ENCODE data around the gene FGFR4. TPM values are rescaled to one million over a fixed set of nuclear protein-coding genes. Genes with fewer than 3 reads are reported as not detected.

The FGFR4 gene
- total RNA-seq, 1 donor from 2014 or later = 0.79 TPM

- no peak overlapping the region for H3K4me3 ChIP-seq (ENCODE audit: low read depth, low read length)
- DNase-seq (ENCODE audit: low read depth) (no peak), FAIRE-seq (no peak)
- no peak for TF ChIP-seq CTCF (IDR thresholded peaks at IDR 0.05; ENCODE audit: insufficient read depth, low read length, severe bottlenecking)
- H3K27me3 ChIP-seq (ENCODE audit: control insufficient read depth, insufficient read depth, low read length) = no peaks in the 10 kb centered on the region
- no peaks in the 10 kb centered on the region for H3K36me3 ChIP-seq (ENCODE audit: control insufficient read depth, insufficient read depth, low read length)
Measured at GRCh38 chr5:177094224-177095087, 7.7 kb downstream of the FGFR4 start.

- Histone ChIP-seq H3K36me3 (ENCODE audit: control insufficient read depth, insufficient read depth, low read length) (no peaks in the 10 kb centered on the region), H3K27me3 (ENCODE audit: control insufficient read depth, insufficient read depth, low read length) (no peaks in the 10 kb centered on the region), H3K4me3 (ENCODE audit: low read depth, low read length) (no peak overlapping the region)
- FAIRE-seq = no peak
- DNase-seq (ENCODE audit: low read depth) = no peak
- no peak for TF ChIP-seq CTCF (IDR thresholded peaks at IDR 0.05; ENCODE audit: insufficient read depth, low read length, severe bottlenecking)
Measured at GRCh38 chr5:177095088-177095669, 8.5 kb downstream of the FGFR4 start.

- no peak for TF ChIP-seq CTCF (IDR thresholded peaks at IDR 0.05; ENCODE audit: insufficient read depth, low read length, severe bottlenecking)
- no peak overlapping the region for H3K4me3 ChIP-seq (ENCODE audit: low read depth, low read length)
- FAIRE-seq = no peak
- H3K36me3 ChIP-seq (ENCODE audit: control insufficient read depth, insufficient read depth, low read length) = no peaks in the 10 kb centered on the region
- H3K27me3 ChIP-seq (ENCODE audit: control insufficient read depth, insufficient read depth, low read length) = no peaks in the 10 kb centered on the region
- DNase-seq (ENCODE audit: low read depth) = no peak
Measured at GRCh38 chr5:177096162-177097015, 9.7 kb downstream of the FGFR4 start.

GRCh38 chr5:177097016-177097985 is 10.6 kb downstream of the FGFR4 start:
- no peak for TF ChIP-seq CTCF (IDR thresholded peaks at IDR 0.05; ENCODE audit: insufficient read depth, low read length, severe bottlenecking)
- H3K36me3 ChIP-seq (ENCODE audit: control insufficient read depth, insufficient read depth, low read length) = no peaks in the 10 kb centered on the region
- H3K4me3 ChIP-seq (ENCODE audit: low read depth, low read length) = no peak overlapping the region
- no peak for FAIRE-seq
- no peak for DNase-seq (ENCODE audit: low read depth)
- no peaks in the 10 kb centered on the region for H3K27me3 ChIP-seq (ENCODE audit: control insufficient read depth, insufficient read depth, low read length)

- TF ChIP-seq CTCF (IDR thresholded peaks at IDR 0.05; ENCODE audit: insufficient read depth, low read length, severe bottlenecking) = no peak
- H3K4me3 ChIP-seq (ENCODE audit: low read depth, low read length) = no peak overlapping the region
- FAIRE-seq (no peak), DNase-seq (ENCODE audit: low read depth) (no peak)
- no peaks in the 10 kb centered on the region for H3K36me3 ChIP-seq (ENCODE audit: control insufficient read depth, insufficient read depth, low read length)
- H3K27me3 ChIP-seq (ENCODE audit: control insufficient read depth, insufficient read depth, low read length) = no peaks in the 10 kb centered on the region
Measured at GRCh38 chr5:177098120-177098469, 11.4 kb downstream of the FGFR4 start.
